Astrocyte of the cerebellum (primary cell): ENCODE results near the gene ZNF853.
"Not testable (repeated sequence)": the region's sequence is repeated elsewhere in the genome, so short reads cannot be mapped to it uniquely, and the experiment has no call there.

Experiments
- DNase-seq: peaks from one replicate; pipeline ENCODE4 v3.0.0-alpha.2; 2011; ENCODE audit warnings: low read depth
- H3K4me3 ChIP-seq: 2 replicates; pipeline ENCODE4 v1.5.1; 2011; ENCODE audit warnings: mild to moderate bottlenecking, low read depth, low read length, moderate library complexity
- in situ Hi-C: cut with HindIII; loops from 2 replicates; pipeline ENCODE4 v1.10.0; 2017; ENCODE audit warnings: low sequenced_read_pairs
- TF ChIP-seq, protein P1 (sequence below): IDR thresholded peaks from 2 replicates; pipeline ENCODE4 v1.5.1; 2012; ENCODE audit warnings: low read length, low read depth, moderate library complexity, mild to moderate bottlenecking; ENCODE audit errors: missing control alignments

Gene ZNF853

DNA sequence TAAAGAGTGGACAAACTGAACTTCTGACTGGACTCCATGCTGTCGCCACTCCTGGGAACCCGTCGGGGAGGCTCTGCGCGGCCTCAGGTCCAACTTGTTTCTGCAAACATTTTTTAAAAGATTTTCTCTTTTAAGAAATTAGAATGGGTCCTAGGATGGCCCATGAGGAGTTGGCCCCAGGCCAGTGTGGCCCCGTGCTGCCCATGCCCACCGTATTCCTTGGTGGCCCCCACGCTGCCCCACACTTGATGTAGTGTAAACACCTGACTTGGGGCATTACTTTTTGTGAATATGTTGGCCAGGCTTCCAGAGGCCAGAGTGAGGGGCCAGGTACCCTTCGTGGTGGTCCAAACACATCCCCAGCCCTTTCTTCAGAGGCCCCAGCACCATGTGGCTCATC lies 41.0 kb downstream of the ZNF853 start:
- DNase-seq = no peak
- TF ChIP-seq, protein P1, sequence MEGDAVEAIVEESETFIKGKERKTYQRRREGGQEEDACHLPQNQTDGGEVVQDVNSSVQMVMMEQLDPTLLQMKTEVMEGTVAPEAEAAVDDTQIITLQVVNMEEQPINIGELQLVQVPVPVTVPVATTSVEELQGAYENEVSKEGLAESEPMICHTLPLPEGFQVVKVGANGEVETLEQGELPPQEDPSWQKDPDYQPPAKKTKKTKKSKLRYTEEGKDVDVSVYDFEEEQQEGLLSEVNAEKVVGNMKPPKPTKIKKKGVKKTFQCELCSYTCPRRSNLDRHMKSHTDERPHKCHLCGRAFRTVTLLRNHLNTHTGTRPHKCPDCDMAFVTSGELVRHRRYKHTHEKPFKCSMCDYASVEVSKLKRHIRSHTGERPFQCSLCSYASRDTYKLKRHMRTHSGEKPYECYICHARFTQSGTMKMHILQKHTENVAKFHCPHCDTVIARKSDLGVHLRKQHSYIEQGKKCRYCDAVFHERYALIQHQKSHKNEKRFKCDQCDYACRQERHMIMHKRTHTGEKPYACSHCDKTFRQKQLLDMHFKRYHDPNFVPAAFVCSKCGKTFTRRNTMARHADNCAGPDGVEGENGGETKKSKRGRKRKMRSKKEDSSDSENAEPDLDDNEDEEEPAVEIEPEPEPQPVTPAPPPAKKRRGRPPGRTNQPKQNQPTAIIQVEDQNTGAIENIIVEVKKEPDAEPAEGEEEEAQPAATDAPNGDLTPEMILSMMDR = no peak
- in situ Hi-C loops = no loop called here
- no peak overlapping the region for H3K4me3 ChIP-seq

DNA sequence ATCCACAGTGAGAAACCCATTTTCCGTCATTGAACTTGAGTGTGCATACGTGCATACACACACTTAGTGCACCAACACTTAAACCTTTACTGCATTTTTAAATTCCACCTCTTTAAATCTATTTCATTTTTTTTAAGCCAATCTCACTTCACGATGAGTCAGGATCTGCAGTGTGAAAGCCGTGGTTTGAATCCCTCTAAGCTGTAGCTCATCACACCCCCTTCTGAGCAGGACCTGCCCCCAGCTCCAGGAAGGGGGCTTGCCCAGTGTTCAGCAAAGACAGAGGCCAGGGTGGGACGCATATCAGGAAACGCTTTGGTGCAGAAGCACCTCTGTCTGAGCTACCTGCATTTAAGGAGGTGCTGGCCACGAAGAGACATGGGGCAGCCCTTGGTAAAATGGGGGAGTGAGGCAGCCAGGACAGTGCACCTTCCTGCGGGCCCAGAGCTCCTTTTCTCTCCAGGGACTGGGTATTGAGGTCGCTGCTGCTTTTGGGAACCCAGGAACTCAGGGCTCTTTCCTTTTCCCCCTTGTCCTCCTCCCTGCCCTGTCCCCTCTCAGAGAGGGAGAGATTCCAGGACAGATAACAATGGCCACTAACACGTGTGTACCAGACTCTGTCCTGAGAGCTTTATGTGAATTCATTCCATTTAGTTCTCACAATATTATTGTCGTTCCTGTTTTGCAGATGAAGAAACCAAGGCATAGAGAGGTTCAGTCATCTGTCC lies 43.4 kb downstream of the ZNF853 start:
- no peak for DNase-seq
- no peak overlapping the region for H3K4me3 ChIP-seq
- in situ Hi-C loops = no loop called here
- TF ChIP-seq, protein P1 = no peak

DNA sequence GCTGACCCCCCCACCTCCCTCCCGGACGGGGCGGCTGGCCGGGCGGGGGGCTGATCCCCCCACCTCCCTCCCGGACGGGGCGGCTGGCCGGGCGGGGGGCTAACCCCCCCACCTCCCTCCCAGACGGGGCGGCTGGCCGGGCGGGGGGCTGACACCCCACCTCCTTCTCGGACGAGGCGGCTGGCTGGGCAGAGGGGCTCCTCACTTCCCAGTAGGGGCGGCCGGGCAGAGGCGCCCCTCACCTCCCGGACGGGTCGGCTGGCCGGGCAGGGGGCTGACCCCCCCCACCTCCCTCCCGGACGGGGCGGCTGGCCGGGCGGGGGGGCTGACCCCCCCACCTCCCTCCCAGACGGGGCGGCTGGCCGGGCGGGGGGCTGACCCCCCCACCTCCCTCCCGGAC lies 55.4 kb downstream of the ZNF853 start:
- DNase-seq, in situ Hi-C loops, H3K4me3 ChIP-seq: not testable (repeated sequence)
